C4-2B (cell line): ENCODE results near the gene BRINP2.

Experiments
- H3K27ac ChIP-seq: fragments of 450-650 bp; 2 replicates; pipeline ENCODE4 v1.5.1; 2017
- CTCF ChIP-seq: fragments of 450-650 bp; conservative IDR thresholded peaks from 2 replicates; pipeline ENCODE4 v1.5.1; 2017; ENCODE audit warnings: mild to moderate bottlenecking
- ZFX ChIP-seq: fragments of 450-650 bp; IDR thresholded peaks from 2 replicates; pipeline ENCODE4 v1.6.1; 2017

BRINP2 gene

GRCh38 chr1:177208920-177209319, 38.2 kb downstream of the BRINP2 start:
- no peak overlapping the region for H3K27ac ChIP-seq

GRCh38 chr1:177209357-177209756, 38.6 kb downstream of the BRINP2 start:
- H3K27ac ChIP-seq: no peak overlapping the region
- TF ChIP-seq CTCF (no peak), ZFX (no peak)

More at GRCh38 chr1:177208920-177209319, 38.2 kb downstream of the BRINP2 start:
- TF ChIP-seq CTCF (no peak), ZFX (no peak)

- H3K27ac ChIP-seq: no peak overlapping the region
- TF ChIP-seq ZFX (no peak), CTCF (no peak)
These were observed 39.3 kb downstream of the BRINP2 start for GRCh38 chr1:177210071-177210470.

- TF ChIP-seq CTCF: no peak
- TF ChIP-seq ZFX: no peak
- no peak overlapping the region for H3K27ac ChIP-seq
These were observed 40.5 kb downstream of the BRINP2 start for GRCh38 chr1:177211231-177211630.

- TF ChIP-seq CTCF (no peak), ZFX (no peak)
- H3K27ac ChIP-seq: no peak overlapping the region
These were observed 45.9 kb downstream of the BRINP2 start for GRCh38 chr1:177216587-177217202.

- TF ChIP-seq CTCF (no peak), ZFX (no peak)
- H3K27ac ChIP-seq: no peak overlapping the region
These were observed 49.0 kb downstream of the BRINP2 start for GRCh38 chr1:177219554-177220458.

GRCh38 chr1:177223359-177223758, 52.6 kb downstream of the BRINP2 start:
- TF ChIP-seq ZFX (no peak), CTCF (no peak)
- no peak overlapping the region for H3K27ac ChIP-seq
